HepG2 (cell line): Measurements from ENCODE around the gene B3GNT2. TPM values are rescaled to one million over a fixed set of nuclear protein-coding genes. Genes with fewer than 3 reads are reported as not detected.

Experiments
- CREB1 ChIP-seq, 2 experiments: fragments of 450-650 bp in 1 of 2; IDR thresholded peaks; 2 replicates each; pipeline ENCODE4 v1.6.1; 2016 to 2017; ENCODE audit warnings: control low read depth in 1 of 2, mild to moderate bottlenecking in 1 of 2, missing compliant biosample characterization in 1 of 2, missing genetic modification characterization in 1 of 2
- DR1 ChIP-seq: sonication (generic); formaldehyde crosslinking; IDR thresholded peaks from 2 replicates; pipeline ENCODE4 v1.8.0; 2021; ENCODE audit warnings: mild to moderate bottlenecking, missing genetic modification reagents, inconsistent platforms
- ERF ChIP-seq: IDR thresholded peaks from 2 replicates; pipeline ENCODE4 v1.6.1; 2018; ENCODE audit warnings: missing biosample characterization, missing genetic modification reagents
- HMGA1 ChIP-seq: sonication (generic); formaldehyde crosslinking; conservative IDR thresholded peaks from 2 replicates; pipeline ENCODE4 v1.4.0; 2020; ENCODE audit warnings: missing genetic modification reagents
- HOXD1 ChIP-seq: sonication (generic); formaldehyde crosslinking; IDR thresholded peaks from 2 replicates; pipeline ENCODE4 v1.5.0; 2020; ENCODE audit warnings: missing genetic modification reagents
- IRF2 ChIP-seq: IDR thresholded peaks from 2 replicates; pipeline ENCODE4 v1.6.1; 2018; ENCODE audit warnings: missing genetic modification reagents, missing compliant biosample characterization
- MAZ ChIP-seq, 2 experiments: sonication (generic) in 1 of 2; formaldehyde crosslinking in 1 of 2; IDR thresholded peaks; 2 replicates each; pipeline versions ENCODE4 v1.5.0 to v1.6.1; 2012 to 2020; ENCODE audit warnings: low read depth in 2 of 2, mild to moderate bottlenecking in 2 of 2, borderline replicate concordance in 1 of 2, improper control_type of control experiment in 1 of 2, low read length in 1 of 2, missing genetic modification reagents in 1 of 2, moderate library complexity in 1 of 2
- NFE2L1 ChIP-seq: sonication (generic); formaldehyde crosslinking; IDR thresholded peaks from 2 replicates; pipeline ENCODE4 v1.4.0; 2020; ENCODE audit warnings: missing genetic modification reagents, mild to moderate bottlenecking, borderline replicate concordance
- NR2F1 ChIP-seq, 2 experiments: fragments of 450-650 bp in 1 of 2; formaldehyde crosslinking in 1 of 2; IDR thresholded peaks; 2 replicates each; pipeline versions ENCODE4 v1.5.0 to v1.6.1; 2016 to 2020; ENCODE audit warnings: mild to moderate bottlenecking in 1 of 2, missing compliant biosample characterization in 1 of 2, missing genetic modification reagents in 1 of 2, moderate library complexity in 1 of 2
- RAD21 ChIP-seq: fragments of 450-650 bp; formaldehyde crosslinking; IDR thresholded peaks from 2 replicates; pipeline ENCODE4 v1.5.0; 2020; ENCODE audit warnings: mild to moderate bottlenecking
- SMAD9 ChIP-seq: sonication (generic); formaldehyde crosslinking; IDR thresholded peaks from 2 replicates; pipeline ENCODE4 v1.5.1; 2020; ENCODE audit warnings: mild to moderate bottlenecking, missing genetic modification reagents
- SP1 ChIP-seq, 2 experiments: fragments of 450-650 bp in 1 of 2; sonication (generic) in 1 of 2; formaldehyde crosslinking in 1 of 2; IDR thresholded peaks; 2 replicates each; pipeline versions ENCODE4 v1.4.0 to v1.6.1; 2016 to 2020; ENCODE audit warnings: missing genetic modification reagents in 1 of 2
- TAF1 ChIP-seq: sonication (generic); formaldehyde crosslinking; IDR thresholded peaks from 2 replicates; pipeline ENCODE4 v1.4.0; 2020; ENCODE audit warnings: missing genetic modification reagents
- TP53 ChIP-seq: sonication (generic); formaldehyde crosslinking; conservative IDR thresholded peaks from 2 replicates; pipeline ENCODE4 v1.4.0; 2020; ENCODE audit warnings: missing genetic modification reagents
- ZFP36L2 ChIP-seq: sonication (generic); formaldehyde crosslinking; IDR thresholded peaks from 2 replicates; pipeline ENCODE4 v1.4.0; 2020; ENCODE audit warnings: missing genetic modification reagents
- ZFX ChIP-seq: sonication (generic); formaldehyde crosslinking; IDR thresholded peaks from 2 replicates; pipeline ENCODE4 v1.4.0; 2020; ENCODE audit warnings: mild to moderate bottlenecking, low read depth, missing genetic modification reagents, moderate library complexity
- ZNF232 ChIP-seq: sonication (generic); formaldehyde crosslinking; IDR thresholded peaks from 2 replicates; pipeline ENCODE4 v1.4.0; 2020; ENCODE audit warnings: missing genetic modification reagents, borderline replicate concordance
- ZNF30 ChIP-seq: sonication (generic); formaldehyde crosslinking; IDR thresholded peaks from 2 replicates; pipeline ENCODE4 v1.5.0; 2020; ENCODE audit warnings: mild to moderate bottlenecking, missing genetic modification reagents
- ZNF777 ChIP-seq: sonication (generic); formaldehyde crosslinking; IDR thresholded peaks from 2 replicates; pipeline ENCODE4 v1.4.0; 2020; ENCODE audit warnings: missing genetic modification reagents
- polyA plus RNA-seq, 8 experiments: library from polyadenylated mRNA; depleted of rRNA in 3 of 8; stranded (reverse) in 7 of 8; unstranded in 1 of 8; fragments of >200 nt; fragmentation: Illumina TruSeq in 4 of 8; extraction: Trizol in 4 of 8; gene quantifications; 2 replicates each; pipeline versions ENCODE4 v1.2.1 to v1.2.3, GENCODE V29; 2011 to 2016; ENCODE audit warnings: low read depth in 4 of 8, missing spikeins in 1 of 8, mixed read lengths in 1 of 8; ENCODE audit not compliant: insufficient read depth in 1 of 8
- total RNA-seq, 5 experiments: library from RNA; depleted of rRNA; stranded (reverse); fragments of >200 nt; fragmentation: Illumina TruSeq; extraction: Trizol; gene quantifications; 2 replicates each; pipeline ENCODE4 v1.2.3, GENCODE V29; 2016; ENCODE audit warnings: low read depth in 1 of 5
- TF ChIP-seq, protein P1 (sequence below): sonication (generic); formaldehyde crosslinking; IDR thresholded peaks from 2 replicates; pipeline ENCODE4 v1.4.0; 2020; ENCODE audit warnings: missing genetic modification reagents, mild to moderate bottlenecking, borderline replicate concordance
- TF ChIP-seq, protein P2 (sequence below): sonication (generic); formaldehyde crosslinking; IDR thresholded peaks from 2 replicates; pipeline ENCODE4 v1.5.0; 2020; ENCODE audit warnings: mild to moderate bottlenecking, missing genetic modification reagents
- TF ChIP-seq, protein P3 (sequence below): sonication (generic); formaldehyde crosslinking; IDR thresholded peaks from 2 replicates; pipeline ENCODE4 v1.9.0; 2021; ENCODE audit warnings: missing genetic modification reagents, borderline replicate concordance

Gene B3GNT2
- total and polyA plus RNA-seq, 2 of the 13 experiments (the other 11 are each of a cell fraction or from before 2014, with no cell fraction given), result 26.3 to 28.5 TPM

DNA sequence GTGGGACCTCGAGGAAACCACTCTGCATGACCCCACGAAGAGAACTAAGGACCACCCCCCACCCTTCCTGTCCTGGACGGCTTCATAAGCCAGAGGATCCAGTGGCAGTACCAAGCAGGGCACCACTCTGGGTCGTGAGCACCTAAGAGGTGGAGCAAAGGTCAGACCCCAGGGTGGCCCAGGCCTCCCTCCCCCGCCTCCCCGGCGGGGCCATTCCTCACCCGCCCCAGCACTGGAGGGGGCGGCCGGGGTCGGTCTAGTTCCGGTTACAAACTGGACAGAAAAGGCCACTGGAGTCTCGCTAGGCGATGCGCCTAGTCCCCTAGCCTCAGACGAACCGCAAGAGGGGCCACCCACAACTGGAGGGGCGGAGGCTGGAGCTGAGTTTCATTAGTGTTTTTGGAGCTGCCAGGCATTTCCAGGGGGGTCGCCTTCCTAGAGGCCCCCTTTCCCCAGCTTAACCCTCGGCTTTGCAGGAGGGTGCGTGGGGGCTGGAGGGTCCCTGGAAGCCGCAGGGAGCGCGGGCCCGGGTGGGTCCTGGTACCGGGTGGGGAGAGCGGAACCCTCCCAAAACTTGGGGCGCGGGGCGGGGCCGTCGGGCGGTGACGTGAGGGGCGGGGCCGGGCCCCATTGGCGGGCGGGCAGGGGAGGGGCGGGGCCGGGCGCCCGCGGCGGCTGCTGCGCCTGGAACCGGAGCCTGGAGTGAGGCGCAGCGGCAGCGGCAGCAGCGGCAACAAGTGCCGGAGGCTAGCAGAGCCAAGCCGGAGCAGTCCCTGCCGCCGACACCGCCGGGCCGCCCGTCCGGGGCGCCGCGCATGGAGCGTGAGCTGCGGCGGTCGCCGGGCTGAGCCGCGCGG is at the start of gene B3GNT2 (continued):
- TF ChIP-seq NFE2L1 (no peak), TP53 (CRISPR knock-in tag) (0 out of 2 replicates have a peak, but pooled peaks have one; percentile 39), NR2F1 (CRISPR knock-in tag; IDR thresholded peaks at IDR 0.05) (peak; percentile 61 to 84; a peak in 3 of 4 replicates), TAF1 (CRISPR knock-in tag) (no peak; the same call in 1 of the 2 replicates), IRF2 (CRISPR knock-in tag) (peak; percentile 53), DR1 (CRISPR knock-in tag) (no peak), ZFP36L2 (CRISPR knock-in tag) (peak; percentile 61; the same call in 1 of the 2 replicates), ZNF30 (CRISPR knock-in tag) (no peak), SP1 (IDR thresholded peaks at IDR 0.05) (no peak), SP1 (CRISPR knock-in tag; IDR thresholded peaks at IDR 0.05) (peak; percentile 51; the same call in 1 of the 2 replicates), HMGA1 (no peak), ERF (CRISPR knock-in tag) (no peak; the same call in 1 of the 2 replicates), SMAD9 (CRISPR knock-in tag) (0 out of 2 replicates have a peak, but pooled peaks have one; percentile 67), RAD21 (CRISPR knock-in tag) (peak; percentile 61), MAZ (IDR thresholded peaks at IDR 0.05; ENCODE audit: borderline replicate concordance, low read depth, low read length) (peak; percentile 74; the same call in 1 of the 2 replicates), MAZ (CRISPR knock-in tag; IDR thresholded peaks at IDR 0.05; ENCODE audit: low read depth) (no peak), ZFX (CRISPR knock-in tag) (peak; percentile 57; the same call in 1 of the 2 replicates), ZNF777 (CRISPR knock-in tag) (peak; percentile 76), ZNF232 (0 out of 2 replicates have a peak, but pooled peaks have one; percentile 6), HOXD1 (CRISPR knock-in tag) (peak; percentile 45; the same call in 1 of the 2 replicates), CREB1 (IDR thresholded peaks at IDR 0.05) (peak; percentile 45; the same call in 1 of the 2 replicates), CREB1 (CRISPR knock-in tag; IDR thresholded peaks at IDR 0.05) (peak; percentile 66)
- TF ChIP-seq, protein P1, sequence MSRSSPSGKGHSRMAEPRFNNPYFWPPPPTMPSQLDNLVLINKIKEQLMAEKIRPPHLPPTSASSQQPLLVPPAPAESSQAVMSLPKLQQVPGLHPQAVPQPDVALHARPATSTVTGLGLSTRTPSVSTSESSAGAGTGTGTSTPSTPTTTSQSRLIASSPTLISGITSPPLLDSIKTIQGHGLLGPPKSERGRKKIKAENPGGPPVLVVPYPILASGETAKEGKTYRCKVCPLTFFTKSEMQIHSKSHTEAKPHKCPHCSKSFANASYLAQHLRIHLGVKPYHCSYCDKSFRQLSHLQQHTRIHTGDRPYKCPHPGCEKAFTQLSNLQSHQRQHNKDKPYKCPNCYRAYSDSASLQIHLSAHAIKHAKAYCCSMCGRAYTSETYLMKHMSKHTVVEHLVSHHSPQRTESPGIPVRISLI (CRISPR knock-in tag), result no peak
- TF ChIP-seq, protein P2, sequence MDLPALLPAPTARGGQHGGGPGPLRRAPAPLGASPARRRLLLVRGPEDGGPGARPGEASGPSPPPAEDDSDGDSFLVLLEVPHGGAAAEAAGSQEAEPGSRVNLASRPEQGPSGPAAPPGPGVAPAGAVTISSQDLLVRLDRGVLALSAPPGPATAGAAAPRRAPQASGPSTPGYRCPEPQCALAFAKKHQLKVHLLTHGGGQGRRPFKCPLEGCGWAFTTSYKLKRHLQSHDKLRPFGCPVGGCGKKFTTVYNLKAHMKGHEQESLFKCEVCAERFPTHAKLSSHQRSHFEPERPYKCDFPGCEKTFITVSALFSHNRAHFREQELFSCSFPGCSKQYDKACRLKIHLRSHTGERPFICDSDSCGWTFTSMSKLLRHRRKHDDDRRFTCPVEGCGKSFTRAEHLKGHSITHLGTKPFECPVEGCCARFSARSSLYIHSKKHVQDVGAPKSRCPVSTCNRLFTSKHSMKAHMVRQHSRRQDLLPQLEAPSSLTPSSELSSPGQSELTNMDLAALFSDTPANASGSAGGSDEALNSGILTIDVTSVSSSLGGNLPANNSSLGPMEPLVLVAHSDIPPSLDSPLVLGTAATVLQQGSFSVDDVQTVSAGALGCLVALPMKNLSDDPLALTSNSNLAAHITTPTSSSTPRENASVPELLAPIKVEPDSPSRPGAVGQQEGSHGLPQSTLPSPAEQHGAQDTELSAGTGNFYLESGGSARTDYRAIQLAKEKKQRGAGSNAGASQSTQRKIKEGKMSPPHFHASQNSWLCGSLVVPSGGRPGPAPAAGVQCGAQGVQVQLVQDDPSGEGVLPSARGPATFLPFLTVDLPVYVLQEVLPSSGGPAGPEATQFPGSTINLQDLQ, result peak; percentile 49; the same call in 1 of the 2 replicates
- TF ChIP-seq, protein P3, sequence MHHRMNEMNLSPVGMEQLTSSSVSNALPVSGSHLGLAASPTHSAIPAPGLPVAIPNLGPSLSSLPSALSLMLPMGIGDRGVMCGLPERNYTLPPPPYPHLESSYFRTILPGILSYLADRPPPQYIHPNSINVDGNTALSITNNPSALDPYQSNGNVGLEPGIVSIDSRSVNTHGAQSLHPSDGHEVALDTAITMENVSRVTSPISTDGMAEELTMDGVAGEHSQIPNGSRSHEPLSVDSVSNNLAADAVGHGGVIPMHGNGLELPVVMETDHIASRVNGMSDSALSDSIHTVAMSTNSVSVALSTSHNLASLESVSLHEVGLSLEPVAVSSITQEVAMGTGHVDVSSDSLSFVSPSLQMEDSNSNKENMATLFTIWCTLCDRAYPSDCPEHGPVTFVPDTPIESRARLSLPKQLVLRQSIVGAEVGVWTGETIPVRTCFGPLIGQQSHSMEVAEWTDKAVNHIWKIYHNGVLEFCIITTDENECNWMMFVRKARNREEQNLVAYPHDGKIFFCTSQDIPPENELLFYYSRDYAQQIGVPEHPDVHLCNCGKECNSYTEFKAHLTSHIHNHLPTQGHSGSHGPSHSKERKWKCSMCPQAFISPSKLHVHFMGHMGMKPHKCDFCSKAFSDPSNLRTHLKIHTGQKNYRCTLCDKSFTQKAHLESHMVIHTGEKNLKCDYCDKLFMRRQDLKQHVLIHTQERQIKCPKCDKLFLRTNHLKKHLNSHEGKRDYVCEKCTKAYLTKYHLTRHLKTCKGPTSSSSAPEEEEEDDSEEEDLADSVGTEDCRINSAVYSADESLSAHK (CRISPR knock-in tag), result no peak
